Gastrocnemius medialis (tissue), 4 donors: Measurements from ENCODE around the gene UNC5A. TPM values are rescaled to one million over a fixed set of nuclear protein-coding genes. Genes with fewer than 3 reads are reported as not detected.
"Not testable (repeated sequence)": the region's sequence is repeated elsewhere in the genome, so short reads cannot be mapped to it uniquely, and the experiment has no call there.

Source experiments
- ATAC-seq, 2 donors: fragments of 150-250 bp; one replicate each; pipeline ENCODE4 v1.9.1; 2016
- DNase-seq, 2 donors: peaks; one replicate each; pipeline ENCODE4 v3.0.0-alpha.2; 2019
- H3K27ac ChIP-seq, 4 donors: fragments of 200-600 bp; sonication (generic); 1 replicate in 1 of 4; 2 replicates in 3 of 4; pipeline ENCODE4 v1.5.1; 2016 to 2018; ENCODE audit warnings: mild to moderate bottlenecking in 2 of 4, moderate library complexity in 1 of 4
- H3K27me3 ChIP-seq, 3 donors: fragments of 200-600 bp; sonication (generic) in 2 of 3; 1 replicate in 1 of 3; 2 replicates in 2 of 3; pipeline versions ENCODE4 v1.5.1 to v1.6.0; 2016 to 2019; ENCODE audit warnings: mild to moderate bottlenecking in 1 of 3, moderate library complexity in 1 of 3
- H3K36me3 ChIP-seq, 2 donors: fragments of 200-600 bp; sonication (generic) in 1 of 2; one replicate each; pipeline ENCODE4 v1.5.1; 2017 to 2018
- H3K4me1 ChIP-seq, 2 donors: fragments of 200-600 bp; sonication (generic) in 1 of 2; one replicate each; pipeline ENCODE4 v1.5.1; 2016 to 2017; ENCODE audit warnings: mild to moderate bottlenecking in 2 of 2
- H3K4me3 ChIP-seq, 4 donors: fragments of 200-600 bp; sonication (generic) in 3 of 4; 1 replicate in 1 of 4; 2 replicates in 3 of 4; pipeline ENCODE4 v1.5.1; 2016 to 2019; ENCODE audit warnings: mild to moderate bottlenecking in 2 of 4
- H3K9me3 ChIP-seq, 3 donors: fragments of 200-600 bp; sonication (generic) in 2 of 3; 1 replicate in 1 of 3; 2 replicates in 2 of 3; pipeline ENCODE4 v1.5.1; 2016 to 2019
- POLR2A ChIP-seq, 2 donors: fragments of 450-650 bp; IDR thresholded peaks; one replicate each; pipeline ENCODE4 v1.6.1; 2017; ENCODE audit warnings: antibody characterized with exemption in 2 of 2, mild to moderate bottlenecking in 2 of 2, moderate library complexity in 2 of 2
- in situ Hi-C, 4 donors: fragments of 200-750 bp; cut with MboI; loops; one replicate each; pipeline versions ENCODE4 v1.15.0 to v1.8.0; 2017; ENCODE audit warnings: low sequenced_read_pairs in 4 of 4
- intact Hi-C: fragments of 100-400 bp; cut with DNase I; formaldehyde crosslinking; loops from one replicate; pipeline ENCODE4 v1.15.1; 2023; ENCODE audit warnings: low total_unique reads
- total RNA-seq, 4 donors: library from RNA; depleted of rRNA; stranded (reverse); fragments of >200 nt; gene quantifications; one replicate each; pipeline versions ENCODE4 v1.1.0 to v1.2.3, GENCODE V29; 2016
- TF ChIP-seq, protein P1 (sequence below), 5 experiments: fragments of 450-650 bp in 3 of 5; fragments of 200-600 bp in 2 of 5; sonication (generic) in 2 of 5; IDR thresholded peaks in 4 of 5; conservative IDR thresholded peaks in 1 of 5; 1 replicate in 4 of 5; 2 replicates in 1 of 5; pipeline ENCODE4 v1.5.1; 2016 to 2019; ENCODE audit warnings: antibody characterized with exemption in 5 of 5, mild to moderate bottlenecking in 3 of 5, moderate library complexity in 3 of 5

The UNC5A gene
- total RNA-seq, 4 donors from 2014 or later = 0.10 to 0.55 TPM; not detected in 2

GRCh38 chr5:176868731-176869130, 58.4 kb downstream of the UNC5A start:
- no peaks in the 10 kb centered on the region for H3K36me3 ChIP-seq
- TF ChIP-seq POLR2A (IDR thresholded peaks at IDR 0.05) = no peak
- TF ChIP-seq, protein P1, sequence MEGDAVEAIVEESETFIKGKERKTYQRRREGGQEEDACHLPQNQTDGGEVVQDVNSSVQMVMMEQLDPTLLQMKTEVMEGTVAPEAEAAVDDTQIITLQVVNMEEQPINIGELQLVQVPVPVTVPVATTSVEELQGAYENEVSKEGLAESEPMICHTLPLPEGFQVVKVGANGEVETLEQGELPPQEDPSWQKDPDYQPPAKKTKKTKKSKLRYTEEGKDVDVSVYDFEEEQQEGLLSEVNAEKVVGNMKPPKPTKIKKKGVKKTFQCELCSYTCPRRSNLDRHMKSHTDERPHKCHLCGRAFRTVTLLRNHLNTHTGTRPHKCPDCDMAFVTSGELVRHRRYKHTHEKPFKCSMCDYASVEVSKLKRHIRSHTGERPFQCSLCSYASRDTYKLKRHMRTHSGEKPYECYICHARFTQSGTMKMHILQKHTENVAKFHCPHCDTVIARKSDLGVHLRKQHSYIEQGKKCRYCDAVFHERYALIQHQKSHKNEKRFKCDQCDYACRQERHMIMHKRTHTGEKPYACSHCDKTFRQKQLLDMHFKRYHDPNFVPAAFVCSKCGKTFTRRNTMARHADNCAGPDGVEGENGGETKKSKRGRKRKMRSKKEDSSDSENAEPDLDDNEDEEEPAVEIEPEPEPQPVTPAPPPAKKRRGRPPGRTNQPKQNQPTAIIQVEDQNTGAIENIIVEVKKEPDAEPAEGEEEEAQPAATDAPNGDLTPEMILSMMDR (IDR thresholded peaks at IDR 0.05 in 4 of 5, conservative IDR thresholded peaks at IDR 0.05 in 1 of 5) = no peak
- H3K27ac ChIP-seq = no peak overlapping the region
- DNase-seq (no peak), ATAC-seq (no peak)
- no peaks in the 10 kb centered on the region for H3K4me1 ChIP-seq
- intact Hi-C loops (no loop called here), in situ Hi-C loops (no loop called here)
- H3K9me3 ChIP-seq = no peaks in the 10 kb centered on the region
- peaks cover 10 to 32% (median 28%) of the 10 kb centered on the region in 3 donors for H3K27me3 ChIP-seq
- H3K4me3 ChIP-seq = no peak overlapping the region

DNA sequence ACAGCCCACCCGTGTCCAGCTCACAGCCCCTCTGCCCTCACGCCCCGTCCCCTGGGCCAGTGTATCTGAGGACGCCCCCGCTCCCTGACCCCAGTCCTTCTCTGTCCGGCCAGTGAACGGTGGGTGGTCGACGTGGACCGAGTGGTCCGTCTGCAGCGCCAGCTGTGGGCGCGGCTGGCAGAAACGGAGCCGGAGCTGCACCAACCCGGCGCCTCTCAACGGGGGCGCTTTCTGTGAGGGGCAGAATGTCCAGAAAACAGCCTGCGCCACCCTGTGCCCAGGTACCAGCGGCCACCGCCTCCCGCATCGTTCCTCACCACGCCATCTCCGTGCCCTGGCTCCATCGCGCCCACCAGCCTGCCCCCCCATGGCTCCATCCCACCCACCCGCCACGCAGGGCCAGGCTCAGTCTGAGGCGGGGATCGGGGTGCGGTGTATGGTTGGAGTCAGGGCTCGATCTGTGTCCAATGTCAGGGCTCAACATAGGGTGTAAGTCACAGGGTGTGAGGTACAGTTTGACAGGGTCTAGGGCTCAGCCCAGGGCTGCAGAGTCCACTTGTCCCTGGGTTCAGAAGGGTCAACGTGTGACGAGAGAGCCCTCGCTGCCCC, 59.2 kb downstream of the UNC5A start:
- DNase-seq (no peak), ATAC-seq (no peak)
- H3K36me3 ChIP-seq = no peaks in the 10 kb centered on the region
- TF ChIP-seq POLR2A (IDR thresholded peaks at IDR 0.05) = no peak
- TF ChIP-seq, protein P1 (IDR thresholded peaks at IDR 0.05 in 4 of 5, conservative IDR thresholded peaks at IDR 0.05 in 1 of 5) = no peak
- H3K9me3 ChIP-seq = no peaks in the 10 kb centered on the region
- H3K27ac ChIP-seq = no peak overlapping the region
- H3K4me1 ChIP-seq = no peaks in the 10 kb centered on the region
- in situ Hi-C loops = no loop called here
- intact Hi-C loops = no loop called here
- no peak overlapping the region for H3K4me3 ChIP-seq
- H3K27me3 ChIP-seq = peaks cover 10 to 32% (median 27%) of the 10 kb centered on the region in 3 donors

DNA sequence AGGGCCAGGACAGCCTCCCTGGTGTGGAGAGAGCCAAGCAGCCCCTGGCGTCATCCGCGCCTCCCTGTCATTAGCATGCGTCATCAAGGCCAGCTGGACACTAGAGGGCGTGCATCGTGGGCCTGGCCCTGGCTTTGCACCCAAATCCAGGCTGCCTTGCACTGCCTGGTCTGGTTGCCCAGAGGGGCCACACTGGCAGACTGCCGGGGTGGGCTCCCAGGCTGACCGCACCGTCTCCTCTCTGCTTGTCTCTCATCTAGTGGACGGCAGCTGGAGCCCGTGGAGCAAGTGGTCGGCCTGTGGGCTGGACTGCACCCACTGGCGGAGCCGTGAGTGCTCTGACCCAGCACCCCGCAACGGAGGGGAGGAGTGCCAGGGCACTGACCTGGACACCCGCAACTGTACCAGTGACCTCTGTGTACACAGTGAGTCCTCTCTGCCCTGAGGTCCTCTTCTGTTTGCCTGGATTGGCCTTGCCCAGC, 59.8 kb downstream of the UNC5A start:
- TF ChIP-seq, protein P1 (IDR thresholded peaks at IDR 0.05 in 4 of 5, conservative IDR thresholded peaks at IDR 0.05 in 1 of 5) = peak in 3 of 5 experiments; percentile 10 to 18 (median 12)
- no peak for TF ChIP-seq POLR2A (IDR thresholded peaks at IDR 0.05)
- in situ Hi-C loops = no loop called here
- Histone ChIP-seq H3K9me3 (no peaks in the 10 kb centered on the region), H3K4me3 (no peak overlapping the region), H3K27ac (no peak overlapping the region), H3K27me3 (peaks cover 14 to 30% (median 22%) of the 10 kb centered on the region in 3 donors), H3K4me1 (no peaks in the 10 kb centered on the region), H3K36me3 (no peaks in the 10 kb centered on the region)
- ATAC-seq (no peak), DNase-seq (no peak)
- intact Hi-C loops = no loop called here

DNA sequence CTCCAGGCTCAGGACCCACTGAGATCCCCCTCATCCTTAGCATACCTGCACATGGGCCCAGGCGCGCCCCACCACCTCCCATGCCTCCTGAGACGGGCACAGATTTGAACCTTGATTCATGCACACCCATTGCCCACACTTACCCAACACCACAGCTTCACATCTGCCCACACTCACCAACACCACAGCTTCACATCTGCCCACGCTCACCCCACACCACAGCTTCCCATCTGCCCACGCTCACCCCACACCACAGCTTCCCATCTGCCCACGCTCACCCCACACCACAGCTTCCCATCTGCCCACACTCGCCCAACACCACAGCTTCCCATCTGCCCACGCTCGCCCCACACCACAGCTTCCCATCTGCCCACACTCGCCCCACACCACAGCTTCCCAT, 60.3 kb downstream of the UNC5A start:
- DNase-seq, H3K27ac ChIP-seq, ATAC-seq, intact Hi-C loops, H3K4me3 ChIP-seq, H3K36me3 ChIP-seq, H3K9me3 ChIP-seq, in situ Hi-C loops, H3K4me1 ChIP-seq: not testable (repeated sequence)
- peaks cover 17 to 25% (median 17%) of the 10 kb centered on the region in 3 donors for H3K27me3 ChIP-seq

DNA sequence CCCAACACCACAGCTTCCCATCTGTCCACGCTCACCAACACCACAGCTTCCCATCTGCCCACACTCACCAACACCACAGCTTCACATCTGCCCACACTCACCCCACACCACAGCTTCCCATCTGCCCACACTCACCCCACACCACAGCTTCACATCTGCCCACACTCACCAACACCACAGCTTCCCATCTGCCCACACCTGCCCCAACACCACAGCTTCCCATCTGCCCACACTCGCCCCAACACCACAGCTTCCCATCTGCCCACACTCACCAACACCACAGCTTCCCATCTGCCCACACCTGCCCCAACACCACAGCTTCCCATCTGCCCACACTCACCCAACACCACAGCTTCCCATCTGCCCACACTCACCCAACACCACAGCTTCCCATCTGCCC, 62.2 kb downstream of the UNC5A start:
- DNase-seq, H3K4me1 ChIP-seq, in situ Hi-C loops, H3K27ac ChIP-seq, intact Hi-C loops, H3K4me3 ChIP-seq, H3K9me3 ChIP-seq, H3K36me3 ChIP-seq, ATAC-seq: not testable (repeated sequence)
- peaks cover 0 to 19% (median 19%) of the 10 kb centered on the region in 3 donors for H3K27me3 ChIP-seq

DNA sequence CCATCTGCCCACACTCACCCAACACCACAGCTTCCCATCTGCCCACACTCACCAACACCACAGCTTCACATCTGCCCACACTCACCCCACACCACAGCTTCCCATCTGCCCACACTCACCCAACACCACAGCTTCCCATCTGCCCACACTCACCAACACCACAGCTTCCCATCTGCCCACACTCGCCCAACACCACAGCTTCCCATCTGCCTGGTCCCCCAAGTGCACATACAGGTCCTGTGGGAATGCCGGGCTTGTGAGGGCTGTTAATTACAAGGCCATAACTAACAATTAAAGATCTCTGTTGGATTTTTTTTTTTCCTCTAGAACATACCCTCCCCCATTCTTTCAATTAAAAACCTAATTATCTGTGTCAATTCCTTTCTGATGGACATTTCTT, 62.7 kb downstream of the UNC5A start:
- intact Hi-C loops, H3K4me3 ChIP-seq, H3K36me3 ChIP-seq, H3K9me3 ChIP-seq, H3K4me1 ChIP-seq, in situ Hi-C loops, H3K27ac ChIP-seq, ATAC-seq, DNase-seq: not testable (repeated sequence)
- peaks cover 0 to 19% (median 18%) of the 10 kb centered on the region in 3 donors for H3K27me3 ChIP-seq
